ENCODE results near the gene SNCA.

Gene SNCA

GRCh38 chr4:89700766-89701423 lies 136.1 kb downstream of the SNCA start:
- Histone ChIP-seq H3K27me3 (ENCODE audit: insufficient read depth, low read length) (no peaks in the 10 kb centered on the region), H3K4me3 (ENCODE audit: low read length) (no peak overlapping the region), H3K4me1 (ENCODE audit: insufficient read depth, low read length) (no peaks in the 10 kb centered on the region), H3K9ac (ENCODE audit: low read depth, low read length) (no peak overlapping the region), H3K27ac (ENCODE audit: low read length) (no peak overlapping the region), H3K36me3 (ENCODE audit: insufficient read depth, low read depth, low read length) (no peaks in the 10 kb centered on the region), H3K9me3 (ENCODE audit: insufficient read depth, low read depth, low read length) (no peaks in the 10 kb centered on the region)

- Histone ChIP-seq H3K27ac (ENCODE audit: low read length) (no peak overlapping the region), H3K36me3 (ENCODE audit: insufficient read depth, low read depth, low read length) (peaks cover 34% of the 10 kb centered on the region; the same call in 1 of the 2 replicates), H3K4me3 (ENCODE audit: low read length) (no peak overlapping the region), H3K9me3 (ENCODE audit: insufficient read depth, low read depth, low read length) (peaks cover 7% of the 10 kb centered on the region; the same call in 1 of the 2 replicates), H3K27me3 (ENCODE audit: insufficient read depth, low read length) (no peaks in the 10 kb centered on the region), H3K4me1 (ENCODE audit: insufficient read depth, low read length) (peaks cover 4% of the 10 kb centered on the region; the same call in 1 of the 2 replicates), H3K9ac (ENCODE audit: low read depth, low read length) (no peak overlapping the region)
Observed at GRCh38 chr4:89685690-89686089, 151.3 kb downstream of the SNCA start.

GRCh38 chr4:89685277-89685676 lies 151.7 kb downstream of the SNCA start:
- H3K4me1 ChIP-seq (ENCODE audit: insufficient read depth, low read length), result peaks cover 4% of the 10 kb centered on the region; the same call in 1 of the 2 replicates
- H3K4me3 ChIP-seq (ENCODE audit: low read length), result no peak overlapping the region

GRCh38 chr4:89684536-89684935 lies 152.4 kb downstream of the SNCA start:
- peaks cover 4% of the 10 kb centered on the region; the same call in 1 of the 2 replicates for H3K9me3 ChIP-seq (ENCODE audit: insufficient read depth, low read depth, low read length)
- peaks cover 34% of the 10 kb centered on the region; the same call in 1 of the 2 replicates for H3K36me3 ChIP-seq (ENCODE audit: insufficient read depth, low read depth, low read length)
- no peak overlapping the region for H3K9ac ChIP-seq (ENCODE audit: low read depth, low read length)
- peak overlapping the region; percentile 63; the same call in 1 of the 2 replicates for H3K4me3 ChIP-seq (ENCODE audit: low read length)
- H3K27me3 ChIP-seq (ENCODE audit: insufficient read depth, low read length), result no peaks in the 10 kb centered on the region
- H3K4me1 ChIP-seq (ENCODE audit: insufficient read depth, low read length), result peaks cover 4% of the 10 kb centered on the region; the same call in 1 of the 2 replicates
- H3K27ac ChIP-seq (ENCODE audit: low read length), result no peak overlapping the region

More at GRCh38 chr4:89685277-89685676, 151.7 kb downstream of the SNCA start:
- peaks cover 7% of the 10 kb centered on the region; the same call in 1 of the 2 replicates for H3K9me3 ChIP-seq (ENCODE audit: insufficient read depth, low read depth, low read length)
- H3K36me3 ChIP-seq (ENCODE audit: insufficient read depth, low read depth, low read length), result peaks cover 34% of the 10 kb centered on the region; the same call in 1 of the 2 replicates
- no peak overlapping the region for H3K27ac ChIP-seq (ENCODE audit: low read length)
- no peaks in the 10 kb centered on the region for H3K27me3 ChIP-seq (ENCODE audit: insufficient read depth, low read length)
- no peak overlapping the region for H3K9ac ChIP-seq (ENCODE audit: low read depth, low read length)

GRCh38 chr4:89682808-89683207 lies 154.2 kb downstream of the SNCA start:
- H3K9ac ChIP-seq (ENCODE audit: low read depth, low read length), result peak overlapping the region; percentile 86
- H3K36me3 ChIP-seq (ENCODE audit: insufficient read depth, low read depth, low read length), result peaks cover 34% of the 10 kb centered on the region; the same call in 1 of the 2 replicates
- H3K4me1 ChIP-seq (ENCODE audit: insufficient read depth, low read length), result peaks cover 4% of the 10 kb centered on the region; the same call in 1 of the 2 replicates
- no peaks in the 10 kb centered on the region for H3K27me3 ChIP-seq (ENCODE audit: insufficient read depth, low read length)
- no peaks in the 10 kb centered on the region for H3K9me3 ChIP-seq (ENCODE audit: insufficient read depth, low read depth, low read length)
- peak overlapping the region; percentile 63 for H3K4me3 ChIP-seq (ENCODE audit: low read length)
- H3K27ac ChIP-seq (ENCODE audit: low read length), result no peak overlapping the region

- Histone ChIP-seq H3K36me3 (ENCODE audit: insufficient read depth, low read depth, low read length) (peaks cover 26% of the 10 kb centered on the region; the same call in 1 of the 2 replicates), H3K4me1 (ENCODE audit: insufficient read depth, low read length) (peaks cover 4% of the 10 kb centered on the region; the same call in 1 of the 2 replicates), H3K9me3 (ENCODE audit: insufficient read depth, low read depth, low read length) (no peaks in the 10 kb centered on the region; the same call in 1 of the 2 replicates), H3K9ac (ENCODE audit: low read depth, low read length) (peak overlapping the region; percentile 86), H3K27ac (ENCODE audit: low read length) (peak overlapping the region; percentile 51), H3K4me3 (ENCODE audit: low read length) (peak overlapping the region; percentile 63), H3K27me3 (ENCODE audit: insufficient read depth, low read length) (no peaks in the 10 kb centered on the region)
Observed at GRCh38 chr4:89681671-89682070, 155.3 kb downstream of the SNCA start.

GRCh38 chr4:89681219-89681618 lies 155.7 kb downstream of the SNCA start:
- Histone ChIP-seq H3K4me3 (ENCODE audit: low read length) (peak overlapping the region; percentile 63), H3K4me1 (ENCODE audit: insufficient read depth, low read length) (peaks cover 4% of the 10 kb centered on the region; the same call in 1 of the 2 replicates), H3K36me3 (ENCODE audit: insufficient read depth, low read depth, low read length) (peaks cover 23% of the 10 kb centered on the region; the same call in 1 of the 2 replicates), H3K27me3 (ENCODE audit: insufficient read depth, low read length) (no peaks in the 10 kb centered on the region), H3K9ac (ENCODE audit: low read depth, low read length) (peak overlapping the region; percentile 86), H3K9me3 (ENCODE audit: insufficient read depth, low read depth, low read length) (no peaks in the 10 kb centered on the region; the same call in 1 of the 2 replicates), H3K27ac (ENCODE audit: low read length) (peak overlapping the region; percentile 51)

- no peak overlapping the region for H3K27ac ChIP-seq (ENCODE audit: low read length)
- no peaks in the 10 kb centered on the region for H3K4me1 ChIP-seq (ENCODE audit: insufficient read depth, low read length)
- H3K36me3 ChIP-seq (ENCODE audit: insufficient read depth, low read depth, low read length), result no peaks in the 10 kb centered on the region
- H3K27me3 ChIP-seq (ENCODE audit: insufficient read depth, low read length), result no peaks in the 10 kb centered on the region
- no peak overlapping the region for H3K9ac ChIP-seq (ENCODE audit: low read depth, low read length)
- H3K9me3 ChIP-seq (ENCODE audit: insufficient read depth, low read depth, low read length), result no peaks in the 10 kb centered on the region; the same call in 1 of the 2 replicates
- H3K4me3 ChIP-seq (ENCODE audit: low read length), result no peak overlapping the region
Observed at GRCh38 chr4:89674876-89675459, 162.0 kb downstream of the SNCA start.
